PC-9 (cell line): ENCODE data around the gene TNFRSF14.

Experiments used
- CTCF ChIP-seq: fragments of 200-600 bp; sonication (generic); conservative IDR thresholded peaks from 2 replicates; pipeline ENCODE4 v1.6.1; 2017; ENCODE audit warnings: mixed run types, antibody characterized with exemption, mild to moderate bottlenecking, moderate library complexity
- EZH2 ChIP-seq: fragments of 200-600 bp; sonication (generic); IDR thresholded peaks from 2 replicates; pipeline ENCODE4 v1.8.0; 2017; ENCODE audit warnings: antibody characterized with exemption, low read depth

GRCh38 chr1:2529784-2530512 lies 26.2 kb upstream of the TNFRSF14 start, which contains the start of gene HES5:
- TF ChIP-seq CTCF, result no peak
- TF ChIP-seq EZH2, result peak; percentile 88; the same call in 1 of the 2 replicates
